ENCODE data around the gene NTSR1.
"Not testable (repeated sequence)": the region's sequence is repeated elsewhere in the genome, so short reads cannot be mapped to it uniquely, and the experiment has no call there.

NTSR1 gene

GRCh38 chr20:62674370-62674769, 34.3 kb upstream of the NTSR1 start:
- no peak for DNase-seq

- peak; percentile 88 to 92 for DNase-seq
These were observed 33.3 kb upstream of the NTSR1 start for GRCh38 chr20:62675156-62675876.

GRCh38 chr20:62675877-62676260, 32.8 kb upstream of the NTSR1 start:
- DNase-seq, result peak in 1 of 2 donors; percentile 23

- no peak for DNase-seq
These were observed 31.7 kb upstream of the NTSR1 start for GRCh38 chr20:62676976-62677375.

GRCh38 chr20:62677678-62678077, 31.0 kb upstream of the NTSR1 start:
- no peak for DNase-seq

- peak; percentile 65 to 66 for DNase-seq
These were observed 30.1 kb upstream of the NTSR1 start for GRCh38 chr20:62678553-62678952.

- no peak for DNase-seq
These were observed 28.6 kb upstream of the NTSR1 start for GRCh38 chr20:62679978-62680589.

- DNase-seq, result no peak
These were observed 25.6 kb upstream of the NTSR1 start for GRCh38 chr20:62682912-62683517.

- DNase-seq, result not testable (repeated sequence)
These were observed 24.8 kb upstream of the NTSR1 start for GRCh38 chr20:62683660-62684322.

- DNase-seq, result no peak
These were observed 23.7 kb upstream of the NTSR1 start for GRCh38 chr20:62684981-62685380.

GRCh38 chr20:62685781-62686555, 22.7 kb upstream of the NTSR1 start:
- peak; percentile 85 to 94 for DNase-seq

GRCh38 chr20:62686869-62687830, 21.5 kb upstream of the NTSR1 start:
- DNase-seq, result no peak

GRCh38 chr20:62688083-62688482, 20.6 kb upstream of the NTSR1 start:
- no peak for DNase-seq

- DNase-seq, result no peak
These were observed 19.7 kb upstream of the NTSR1 start for GRCh38 chr20:62688855-62689460.

GRCh38 chr20:62689861-62690260, 18.8 kb upstream of the NTSR1 start:
- DNase-seq, result no peak

GRCh38 chr20:62690261-62690820, 18.3 kb upstream of the NTSR1 start:
- no peak for DNase-seq

GRCh38 chr20:62691487-62691886, 17.1 kb upstream of the NTSR1 start:
- no peak for DNase-seq

- DNase-seq, result no peak
These were observed 16.5 kb upstream of the NTSR1 start for GRCh38 chr20:62692176-62692575.

GRCh38 chr20:62692801-62693523, 15.7 kb upstream of the NTSR1 start:
- DNase-seq, result peak in 1 of 2 donors; percentile 15

- DNase-seq, result no peak
These were observed 15.1 kb upstream of the NTSR1 start for GRCh38 chr20:62693524-62693922.

Measured in inflammatory macrophage (primary cell).